CD4-positive, alpha-beta T cell treated with Interleukin-17A for 1 hour (primary cell): ENCODE data around the gene CNPY1.

Experiments used
- DNase-seq: peaks from one replicate; pipeline ENCODE4 v3.0.0-alpha.2; 2020

Gene CNPY1

GRCh38 chr7:155452505-155453295 lies 93.7 kb downstream of the CNPY1 start:
- DNase-seq, result no peak

GRCh38 chr7:155451840-155452239 lies 94.5 kb downstream of the CNPY1 start:
- no peak for DNase-seq
